ENCODE results near the gene PTPRF.

Gene PTPRF

DNA sequence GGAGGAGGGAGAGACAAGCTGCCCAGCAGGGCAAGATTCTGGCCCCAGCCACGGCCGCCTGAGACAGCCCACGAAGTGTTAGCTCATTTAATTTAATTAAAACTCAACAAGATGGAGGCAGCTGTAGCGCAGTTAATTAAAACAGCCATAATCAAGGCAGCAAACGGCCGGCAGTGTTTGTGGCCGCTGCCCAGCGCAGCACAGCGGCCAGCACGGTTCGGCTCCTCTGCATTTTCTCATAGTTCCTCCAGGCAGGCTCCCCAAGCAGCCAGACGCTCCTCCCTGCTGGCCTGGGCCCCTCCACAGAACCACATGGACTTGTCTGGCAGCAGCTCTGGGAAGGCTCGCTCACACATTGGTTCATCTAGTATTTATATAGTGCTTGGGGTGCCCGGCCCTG, 40.0 kb downstream of the PTPRF start:
- Histone ChIP-seq H3K36me3 (ENCODE audit: control insufficient read depth in 1 of 2, insufficient read depth in 2 of 2, low read length in 2 of 2) (peaks cover 6 to 26% of the 10 kb centered on the region in 2 donors), H3K27me3 (ENCODE audit: low read depth, low read length) (no peaks in the 10 kb centered on the region), H3K4me1 (ENCODE audit: control insufficient read depth in 1 of 2, insufficient read depth in 2 of 2, low read length in 2 of 2) (peaks cover 0 to under 1% of the 10 kb centered on the region in 2 donors), H3K4me3 (ENCODE audit: low read depth in 1 of 2, low read length in 2 of 2) (no peak overlapping the region), H3K9me3 (ENCODE audit: control insufficient read depth in 1 of 2, low read length in 2 of 2) (no peaks in the 10 kb centered on the region), H3K27ac (ENCODE audit: low read length) (no peak overlapping the region)

DNA sequence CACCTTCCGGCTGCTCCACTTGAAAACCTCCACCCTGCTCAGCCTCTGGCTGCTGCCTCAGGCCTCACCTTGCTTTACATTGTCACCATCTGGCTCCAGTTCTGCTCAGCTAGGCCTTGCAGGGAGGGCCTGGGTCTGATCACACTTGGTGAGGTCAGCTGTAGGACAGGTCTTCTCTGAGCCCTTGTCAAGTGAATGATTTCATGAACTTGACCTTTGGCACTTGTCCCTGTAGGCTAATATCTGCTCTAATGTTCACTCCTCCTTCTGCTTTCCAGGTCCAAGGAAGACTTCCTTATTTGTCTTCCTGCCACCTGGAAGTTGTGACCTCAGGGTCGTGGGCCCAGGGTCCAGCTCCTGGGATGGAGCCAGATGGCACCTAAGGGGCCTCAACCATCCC, 41.4 kb downstream of the PTPRF start:
- H3K27ac ChIP-seq (ENCODE audit: low read length), result no peak overlapping the region
- H3K27me3 ChIP-seq (ENCODE audit: low read depth, low read length), result no peaks in the 10 kb centered on the region
- no peaks in the 10 kb centered on the region for H3K9me3 ChIP-seq (ENCODE audit: control insufficient read depth in 1 of 2, low read length in 2 of 2)
- H3K4me3 ChIP-seq (ENCODE audit: low read depth in 1 of 2, low read length in 2 of 2), result no peak overlapping the region
- peaks cover 6 to 31% of the 10 kb centered on the region in 2 donors for H3K36me3 ChIP-seq (ENCODE audit: control insufficient read depth in 1 of 2, insufficient read depth in 2 of 2, low read length in 2 of 2)
- no peaks in the 10 kb centered on the region for H3K4me1 ChIP-seq (ENCODE audit: control insufficient read depth in 1 of 2, insufficient read depth in 2 of 2, low read length in 2 of 2)

DNA sequence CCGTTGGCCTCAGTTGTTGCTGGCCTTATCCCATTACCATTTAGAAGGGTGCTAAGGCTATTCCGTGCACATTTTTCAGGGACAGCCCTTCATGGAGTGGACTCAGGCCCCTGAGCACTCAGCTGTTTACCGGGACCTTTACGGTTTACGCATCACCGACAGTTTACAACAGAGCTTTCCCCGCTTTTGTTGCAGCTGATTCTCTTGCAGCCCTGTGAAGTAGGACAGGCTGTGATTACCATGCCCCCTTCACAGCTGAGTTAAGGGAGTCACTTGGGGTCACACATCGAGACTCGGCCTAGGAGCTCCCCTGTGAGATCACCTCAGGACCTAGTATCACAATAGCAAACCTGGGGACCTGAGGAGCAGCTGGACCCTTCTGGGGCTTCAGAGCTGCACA, 41.9 kb downstream of the PTPRF start:
- Histone ChIP-seq H3K4me3 (ENCODE audit: low read depth in 1 of 2, low read length in 2 of 2) (no peak overlapping the region), H3K27ac (ENCODE audit: low read length) (no peak overlapping the region), H3K9me3 (ENCODE audit: control insufficient read depth in 1 of 2, low read length in 2 of 2) (no peaks in the 10 kb centered on the region), H3K36me3 (ENCODE audit: control insufficient read depth in 1 of 2, insufficient read depth in 2 of 2, low read length in 2 of 2) (peaks cover 6 to 31% of the 10 kb centered on the region in 2 donors), H3K4me1 (ENCODE audit: control insufficient read depth in 1 of 2, insufficient read depth in 2 of 2, low read length in 2 of 2) (no peaks in the 10 kb centered on the region), H3K27me3 (ENCODE audit: low read depth, low read length) (no peaks in the 10 kb centered on the region)

DNA sequence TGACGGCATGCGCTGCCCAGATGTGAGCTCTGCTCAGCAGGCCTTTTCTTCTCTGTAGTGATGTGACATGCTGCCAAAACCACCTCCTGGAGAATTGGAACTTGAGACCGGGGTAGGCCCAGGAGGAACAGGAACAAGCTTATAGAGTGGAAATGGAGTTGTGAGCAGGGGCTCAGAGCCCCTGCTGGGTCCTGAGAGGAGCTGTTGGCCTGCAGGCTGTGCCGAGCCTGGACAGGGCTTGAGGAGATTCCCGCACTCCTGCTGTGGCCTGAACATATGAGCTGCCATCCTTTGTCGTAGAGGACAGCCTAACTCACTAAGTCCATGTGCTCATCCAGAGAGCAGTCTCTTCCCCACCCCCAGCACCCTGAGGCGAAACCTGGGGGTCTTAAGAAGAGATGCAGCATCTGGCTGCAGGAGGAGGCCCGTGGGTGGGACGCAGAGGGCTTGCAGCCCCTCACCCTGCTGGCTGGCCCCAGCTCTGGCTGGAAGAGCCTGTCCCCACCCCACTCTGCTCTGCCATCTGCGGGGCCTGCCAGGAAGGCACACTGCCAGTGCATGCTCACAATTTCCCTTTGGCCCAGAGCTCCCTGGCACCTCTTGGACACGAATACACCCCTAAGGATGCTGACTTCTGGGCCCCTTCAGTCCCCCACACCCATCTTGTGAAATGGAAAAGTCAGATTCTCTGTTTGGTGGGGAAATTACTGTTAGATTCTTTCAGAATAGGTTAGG, 42.5 kb downstream of the PTPRF start:
- Histone ChIP-seq H3K36me3 (ENCODE audit: control insufficient read depth in 1 of 2, insufficient read depth in 2 of 2, low read length in 2 of 2) (peaks cover 6 to 31% of the 10 kb centered on the region in 2 donors), H3K9me3 (ENCODE audit: control insufficient read depth in 1 of 2, low read length in 2 of 2) (no peaks in the 10 kb centered on the region), H3K27me3 (ENCODE audit: low read depth, low read length) (no peaks in the 10 kb centered on the region), H3K4me3 (ENCODE audit: low read depth in 1 of 2, low read length in 2 of 2) (no peak overlapping the region), H3K27ac (ENCODE audit: low read length) (no peak overlapping the region), H3K4me1 (ENCODE audit: control insufficient read depth in 1 of 2, insufficient read depth in 2 of 2, low read length in 2 of 2) (no peaks in the 10 kb centered on the region)

DNA sequence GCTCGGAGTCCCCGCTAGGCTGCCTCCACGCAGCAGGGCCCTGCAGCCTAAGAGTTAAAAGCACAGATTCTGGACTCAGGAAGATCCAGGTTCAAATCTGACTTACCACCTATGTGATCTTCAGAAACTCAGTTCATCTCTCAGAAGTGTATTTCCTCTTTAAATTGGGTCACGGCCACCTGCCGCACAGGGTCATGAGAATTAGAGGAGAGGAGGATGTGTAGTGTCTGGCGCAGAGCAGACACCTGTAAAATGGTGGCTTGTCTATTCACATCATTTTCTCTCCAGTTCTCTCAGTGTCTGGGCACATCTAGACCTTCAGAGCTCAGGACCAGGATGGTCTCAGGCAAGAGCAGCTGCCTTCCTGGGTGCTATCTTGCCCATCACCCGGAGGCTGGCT, 45.8 kb downstream of the PTPRF start:
- Histone ChIP-seq H3K36me3 (ENCODE audit: control insufficient read depth in 1 of 2, insufficient read depth in 2 of 2, low read length in 2 of 2) (peaks cover 9 to 31% of the 10 kb centered on the region in 2 donors), H3K4me3 (ENCODE audit: low read depth in 1 of 2, low read length in 2 of 2) (no peak overlapping the region), H3K9me3 (ENCODE audit: control insufficient read depth in 1 of 2, low read length in 2 of 2) (no peaks in the 10 kb centered on the region), H3K27ac (ENCODE audit: low read length) (no peak overlapping the region), H3K4me1 (ENCODE audit: control insufficient read depth in 1 of 2, insufficient read depth in 2 of 2, low read length in 2 of 2) (no peaks in the 10 kb centered on the region), H3K27me3 (ENCODE audit: low read depth, low read length) (no peaks in the 10 kb centered on the region)

DNA sequence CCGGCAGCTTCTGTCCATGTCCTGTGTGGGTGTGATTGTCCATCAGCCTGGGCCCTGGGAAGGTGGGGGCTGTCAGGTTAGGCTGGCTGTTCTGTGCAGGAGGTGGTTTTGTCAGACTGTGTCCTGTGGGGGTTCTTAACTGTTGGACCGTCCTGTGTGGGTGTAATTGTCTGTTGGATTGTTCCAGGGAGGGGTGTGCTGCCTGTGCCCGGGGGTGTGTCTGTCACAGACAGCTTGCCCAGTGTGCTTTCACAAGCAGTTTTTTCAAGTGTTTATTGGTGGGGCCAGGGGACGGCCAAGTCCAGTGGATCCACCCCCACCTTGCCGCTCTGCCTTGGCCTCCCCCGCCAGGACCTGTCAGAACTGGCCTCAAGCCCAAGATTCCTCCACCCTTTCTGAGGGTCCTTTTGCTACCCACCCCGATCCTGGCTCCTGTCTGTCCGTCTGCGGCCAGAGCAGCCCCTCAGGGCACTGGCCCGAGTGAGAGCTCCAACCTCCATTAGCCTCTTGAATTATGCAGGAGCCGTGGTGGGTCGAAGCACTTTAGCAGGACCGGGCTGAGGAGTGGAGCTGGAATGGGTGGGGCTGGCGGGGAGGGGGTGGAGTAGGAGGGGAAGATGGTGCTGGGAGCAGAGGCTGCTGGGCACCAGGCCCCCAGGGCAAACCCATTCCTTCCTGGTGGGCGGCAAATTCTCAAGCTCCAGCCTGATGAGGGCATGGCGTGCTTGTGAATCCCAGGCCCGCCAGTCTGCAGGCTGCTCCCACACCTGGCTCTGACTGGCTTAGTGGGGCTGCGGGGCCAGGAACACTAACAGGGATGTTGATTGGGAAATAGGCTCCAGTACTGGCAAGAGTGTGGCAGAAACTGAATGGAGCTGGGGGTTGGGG, 47.2 kb downstream of the PTPRF start:
- Histone ChIP-seq H3K27me3 (ENCODE audit: low read depth, low read length) (no peaks in the 10 kb centered on the region), H3K9me3 (ENCODE audit: control insufficient read depth in 1 of 2, low read length in 2 of 2) (no peaks in the 10 kb centered on the region), H3K4me3 (ENCODE audit: low read depth in 1 of 2, low read length in 2 of 2) (no peak overlapping the region), H3K36me3 (ENCODE audit: control insufficient read depth in 1 of 2, insufficient read depth in 2 of 2, low read length in 2 of 2) (peaks cover 9 to 21% of the 10 kb centered on the region in 2 donors), H3K4me1 (ENCODE audit: control insufficient read depth in 1 of 2, insufficient read depth in 2 of 2, low read length in 2 of 2) (no peaks in the 10 kb centered on the region), H3K27ac (ENCODE audit: low read length) (no peak overlapping the region)

DNA sequence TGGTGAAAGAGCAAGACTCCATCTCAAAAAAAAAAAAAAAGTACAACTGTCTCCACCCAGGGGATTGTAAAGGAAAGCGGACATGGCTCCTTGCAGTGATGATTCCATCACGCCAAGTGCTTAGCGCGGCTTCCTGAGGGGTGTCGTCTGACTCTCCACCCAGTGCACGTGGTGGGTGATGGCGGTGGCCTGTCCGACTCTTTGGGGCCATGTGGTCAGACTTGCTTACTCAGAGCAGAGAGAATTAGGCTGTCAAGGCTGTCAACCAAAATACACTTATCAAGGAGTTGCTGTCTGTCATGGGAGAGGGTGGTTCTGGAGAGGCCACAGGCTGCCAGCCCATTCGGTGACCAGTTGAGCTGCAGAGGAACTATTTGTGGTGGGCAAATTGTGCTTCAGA, 49.4 kb downstream of the PTPRF start:
- no peaks in the 10 kb centered on the region for H3K27me3 ChIP-seq (ENCODE audit: low read depth, low read length)
- peaks cover 9 to 18% of the 10 kb centered on the region in 2 donors for H3K36me3 ChIP-seq (ENCODE audit: control insufficient read depth in 1 of 2, insufficient read depth in 2 of 2, low read length in 2 of 2)
- H3K4me1 ChIP-seq (ENCODE audit: control insufficient read depth in 1 of 2, insufficient read depth in 2 of 2, low read length in 2 of 2), result no peaks in the 10 kb centered on the region
- H3K9me3 ChIP-seq (ENCODE audit: control insufficient read depth in 1 of 2, low read length in 2 of 2), result no peaks in the 10 kb centered on the region
- no peak overlapping the region for H3K27ac ChIP-seq (ENCODE audit: low read length)
- no peak overlapping the region for H3K4me3 ChIP-seq (ENCODE audit: low read depth in 1 of 2, low read length in 2 of 2)

DNA sequence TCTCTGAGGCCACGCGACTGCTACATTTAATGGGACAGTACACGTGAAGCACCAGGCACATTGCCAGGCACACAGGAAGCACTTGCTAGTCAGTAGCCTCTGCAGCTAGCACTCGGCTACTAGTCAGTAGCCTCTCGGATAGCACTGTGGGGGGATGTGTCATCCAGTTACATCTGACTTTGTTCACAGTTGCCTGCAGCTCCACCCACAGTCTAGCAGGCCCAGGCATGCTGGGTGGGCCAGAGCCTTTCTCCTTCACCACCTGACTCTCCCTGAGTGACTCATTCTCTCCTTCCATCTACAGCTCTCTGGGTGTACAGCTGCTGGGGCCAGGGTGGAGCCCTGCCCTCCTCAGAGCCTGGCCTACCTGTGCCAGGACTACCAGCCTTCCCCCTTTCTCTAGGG, 51.5 kb downstream of the PTPRF start:
- Histone ChIP-seq H3K27ac (ENCODE audit: low read length) (no peak overlapping the region), H3K36me3 (ENCODE audit: control insufficient read depth in 1 of 2, insufficient read depth in 2 of 2, low read length in 2 of 2) (peaks cover 9% of the 10 kb centered on the region in 2 donors), H3K9me3 (ENCODE audit: control insufficient read depth in 1 of 2, low read length in 2 of 2) (no peaks in the 10 kb centered on the region), H3K4me3 (ENCODE audit: low read depth in 1 of 2, low read length in 2 of 2) (no peak overlapping the region), H3K4me1 (ENCODE audit: control insufficient read depth in 1 of 2, insufficient read depth in 2 of 2, low read length in 2 of 2) (peaks cover 0 to 3% of the 10 kb centered on the region in 2 donors), H3K27me3 (ENCODE audit: low read depth, low read length) (no peaks in the 10 kb centered on the region)

DNA sequence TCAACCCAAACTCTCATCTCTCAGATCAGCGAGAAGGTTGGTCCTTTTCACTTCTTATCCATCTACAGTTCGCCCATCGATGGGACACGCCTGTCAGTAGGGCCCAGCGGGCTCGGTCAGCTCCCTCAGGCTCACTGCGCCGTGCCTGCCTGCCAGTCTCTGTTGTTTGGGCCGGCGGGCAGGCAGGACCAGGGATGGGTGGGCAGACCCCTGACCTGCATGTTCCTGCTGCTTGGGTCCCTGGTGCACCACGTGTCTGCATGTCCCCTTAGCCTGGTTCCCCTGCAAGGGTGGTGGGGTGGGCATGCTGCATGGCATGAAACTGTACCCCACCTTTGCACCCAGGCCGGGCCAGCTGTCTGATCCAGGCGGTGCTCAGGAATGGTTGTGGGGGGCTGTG, 52.4 kb downstream of the PTPRF start:
- H3K4me1 ChIP-seq (ENCODE audit: control insufficient read depth in 1 of 2, insufficient read depth in 2 of 2, low read length in 2 of 2), result peaks cover 0 to 6% of the 10 kb centered on the region in 2 donors
- H3K9me3 ChIP-seq (ENCODE audit: control insufficient read depth in 1 of 2, low read length in 2 of 2), result no peaks in the 10 kb centered on the region
- no peak overlapping the region for H3K27ac ChIP-seq (ENCODE audit: low read length)
- H3K27me3 ChIP-seq (ENCODE audit: low read depth, low read length), result no peaks in the 10 kb centered on the region
- H3K4me3 ChIP-seq (ENCODE audit: low read depth in 1 of 2, low read length in 2 of 2), result no peak overlapping the region
- H3K36me3 ChIP-seq (ENCODE audit: control insufficient read depth in 1 of 2, insufficient read depth in 2 of 2, low read length in 2 of 2), result peaks cover 9% of the 10 kb centered on the region in 2 donors

DNA sequence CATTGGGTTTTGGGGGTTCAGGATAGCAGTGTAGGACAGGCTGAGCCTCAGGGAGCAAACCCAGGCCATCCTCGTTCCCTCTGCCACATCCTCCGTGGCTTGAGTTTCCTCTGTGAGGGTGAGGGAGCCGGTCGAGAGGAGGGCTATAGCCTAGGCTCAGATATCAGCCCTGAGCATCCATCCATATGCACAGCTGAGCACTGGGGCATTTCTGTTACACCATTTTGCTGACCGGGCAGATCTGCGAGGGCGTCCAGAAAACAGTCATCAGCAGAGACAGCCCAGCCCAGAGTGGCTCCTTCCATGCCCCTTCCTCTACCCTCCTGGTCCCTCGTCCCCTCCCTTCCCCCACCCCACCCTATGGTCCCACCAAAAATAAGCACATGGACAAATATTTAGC, 53.5 kb downstream of the PTPRF start:
- Histone ChIP-seq H3K9me3 (ENCODE audit: control insufficient read depth in 1 of 2, low read length in 2 of 2) (no peaks in the 10 kb centered on the region), H3K36me3 (ENCODE audit: control insufficient read depth in 1 of 2, insufficient read depth in 2 of 2, low read length in 2 of 2) (peaks cover 2 to 3% of the 10 kb centered on the region in 2 donors), H3K27ac (ENCODE audit: low read length) (no peak overlapping the region), H3K27me3 (ENCODE audit: low read depth, low read length) (no peaks in the 10 kb centered on the region), H3K4me3 (ENCODE audit: low read depth in 1 of 2, low read length in 2 of 2) (no peak overlapping the region), H3K4me1 (ENCODE audit: control insufficient read depth in 1 of 2, insufficient read depth in 2 of 2, low read length in 2 of 2) (peaks cover 0 to 6% of the 10 kb centered on the region in 2 donors)

DNA sequence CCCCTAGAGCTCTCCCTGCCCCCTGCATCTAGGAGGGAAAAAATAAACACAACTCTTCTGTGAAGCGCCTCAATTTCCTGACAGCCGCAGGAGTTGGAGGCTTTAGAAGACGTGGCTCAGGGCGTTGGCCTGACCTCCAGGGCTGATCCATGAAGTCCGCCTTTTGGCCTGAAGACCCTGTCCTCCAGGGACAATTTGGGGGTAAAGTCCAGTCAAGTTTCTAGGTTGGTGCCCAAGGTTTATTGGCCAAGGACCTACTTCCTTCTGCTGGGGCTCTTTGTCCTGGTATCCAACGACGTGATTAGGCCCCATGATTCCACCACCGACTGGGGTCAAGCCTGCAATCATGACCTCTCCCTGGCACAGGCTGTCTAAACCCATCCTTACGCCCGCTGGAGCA, 54.9 kb downstream of the PTPRF start:
- H3K27me3 ChIP-seq (ENCODE audit: low read depth, low read length), result no peaks in the 10 kb centered on the region
- no peaks in the 10 kb centered on the region for H3K36me3 ChIP-seq (ENCODE audit: control insufficient read depth in 1 of 2, insufficient read depth in 2 of 2, low read length in 2 of 2)
- H3K27ac ChIP-seq (ENCODE audit: low read length), result no peak overlapping the region
- H3K4me1 ChIP-seq (ENCODE audit: control insufficient read depth in 1 of 2, insufficient read depth in 2 of 2, low read length in 2 of 2), result peaks cover 0 to 6% of the 10 kb centered on the region in 2 donors
- H3K9me3 ChIP-seq (ENCODE audit: control insufficient read depth in 1 of 2, low read length in 2 of 2), result no peaks in the 10 kb centered on the region
- no peak overlapping the region for H3K4me3 ChIP-seq (ENCODE audit: low read depth in 1 of 2, low read length in 2 of 2)

Measured in muscle layer of duodenum (tissue), 2 donors.